Astrocyte of the spinal cord (primary cell): ENCODE data around the gene CA5A.
"Not testable (repeated sequence)": the region's sequence is repeated elsewhere in the genome, so short reads cannot be mapped to it uniquely, and the experiment has no call there.

Experiments
- DNase-seq: peaks from one replicate; pipeline ENCODE4 v3.0.0; 2011; ENCODE audit warnings: low read depth, low spot score
- H3K4me3 ChIP-seq: 2 replicates; pipeline ENCODE4 v1.5.1; 2011; ENCODE audit warnings: low read depth, mild to moderate bottlenecking, low read length, moderate library complexity
- in situ Hi-C: cut with HindIII; loops from 2 replicates; pipeline ENCODE4 v1.10.0; 2017; ENCODE audit warnings: low sequenced_read_pairs
- TF ChIP-seq, protein P1 (sequence below): IDR thresholded peaks from 2 replicates; pipeline ENCODE4 v1.5.1; 2012; ENCODE audit warnings: low read depth, mild to moderate bottlenecking, low read length, inconsistent platforms

CA5A gene

GRCh38 chr16:87874639-87875427 is 61.5 kb downstream of the CA5A start:
- TF ChIP-seq, protein P1, sequence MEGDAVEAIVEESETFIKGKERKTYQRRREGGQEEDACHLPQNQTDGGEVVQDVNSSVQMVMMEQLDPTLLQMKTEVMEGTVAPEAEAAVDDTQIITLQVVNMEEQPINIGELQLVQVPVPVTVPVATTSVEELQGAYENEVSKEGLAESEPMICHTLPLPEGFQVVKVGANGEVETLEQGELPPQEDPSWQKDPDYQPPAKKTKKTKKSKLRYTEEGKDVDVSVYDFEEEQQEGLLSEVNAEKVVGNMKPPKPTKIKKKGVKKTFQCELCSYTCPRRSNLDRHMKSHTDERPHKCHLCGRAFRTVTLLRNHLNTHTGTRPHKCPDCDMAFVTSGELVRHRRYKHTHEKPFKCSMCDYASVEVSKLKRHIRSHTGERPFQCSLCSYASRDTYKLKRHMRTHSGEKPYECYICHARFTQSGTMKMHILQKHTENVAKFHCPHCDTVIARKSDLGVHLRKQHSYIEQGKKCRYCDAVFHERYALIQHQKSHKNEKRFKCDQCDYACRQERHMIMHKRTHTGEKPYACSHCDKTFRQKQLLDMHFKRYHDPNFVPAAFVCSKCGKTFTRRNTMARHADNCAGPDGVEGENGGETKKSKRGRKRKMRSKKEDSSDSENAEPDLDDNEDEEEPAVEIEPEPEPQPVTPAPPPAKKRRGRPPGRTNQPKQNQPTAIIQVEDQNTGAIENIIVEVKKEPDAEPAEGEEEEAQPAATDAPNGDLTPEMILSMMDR: no peak
- no peak for DNase-seq

DNA sequence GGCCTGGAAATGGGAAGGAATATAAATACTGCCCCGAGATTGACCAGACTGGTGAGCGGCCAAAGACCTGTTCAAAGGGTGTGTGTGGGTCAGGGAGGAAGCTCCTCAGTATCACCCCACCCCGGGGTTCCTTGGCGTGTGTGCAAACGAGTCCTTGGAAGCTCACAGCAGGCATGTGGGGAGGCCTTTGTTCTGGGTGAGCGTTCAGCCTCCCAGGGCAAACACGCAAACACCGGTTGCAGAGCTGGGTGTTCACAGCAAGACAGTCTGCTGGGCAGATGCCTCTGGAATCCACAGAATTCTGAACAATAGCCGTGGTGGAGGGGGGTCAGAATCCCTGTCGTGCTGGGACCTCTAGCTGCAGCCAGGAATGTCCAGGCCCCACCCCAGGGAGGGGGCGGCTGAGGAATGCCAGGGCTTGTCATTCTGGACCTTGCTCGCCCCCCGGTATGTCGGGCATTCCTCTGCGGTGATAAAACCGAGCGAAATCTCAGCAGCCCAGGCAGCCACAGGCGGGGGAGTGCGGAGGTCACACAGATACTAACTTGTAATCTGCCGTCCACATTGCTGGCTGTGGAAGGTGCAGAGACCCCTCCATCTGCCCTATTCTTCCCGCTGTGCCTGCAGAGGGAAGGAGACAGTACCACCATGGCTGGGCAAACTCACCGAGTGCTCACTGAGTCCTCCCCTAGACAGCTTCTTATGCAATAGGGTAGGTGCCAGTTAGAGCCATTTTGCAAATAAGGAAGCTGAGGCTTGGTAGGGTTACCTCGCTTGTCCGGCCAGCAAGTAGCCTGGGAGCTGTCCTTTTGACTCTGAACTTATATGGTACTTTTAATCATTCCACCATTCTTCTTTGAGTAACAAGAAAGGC is 65.7 kb downstream of the CA5A start:
- H3K4me3 ChIP-seq, in situ Hi-C loops: not testable (repeated sequence)
- peak; percentile 82 for DNase-seq

More at GRCh38 chr16:87874639-87875427, 61.5 kb downstream of the CA5A start:
- in situ Hi-C loops: no loop called here
- H3K4me3 ChIP-seq: no peak overlapping the region

GRCh38 chr16:87869879-87870417 is 66.4 kb downstream of the CA5A start:
- in situ Hi-C loops, H3K4me3 ChIP-seq, DNase-seq: not testable (repeated sequence)

DNA sequence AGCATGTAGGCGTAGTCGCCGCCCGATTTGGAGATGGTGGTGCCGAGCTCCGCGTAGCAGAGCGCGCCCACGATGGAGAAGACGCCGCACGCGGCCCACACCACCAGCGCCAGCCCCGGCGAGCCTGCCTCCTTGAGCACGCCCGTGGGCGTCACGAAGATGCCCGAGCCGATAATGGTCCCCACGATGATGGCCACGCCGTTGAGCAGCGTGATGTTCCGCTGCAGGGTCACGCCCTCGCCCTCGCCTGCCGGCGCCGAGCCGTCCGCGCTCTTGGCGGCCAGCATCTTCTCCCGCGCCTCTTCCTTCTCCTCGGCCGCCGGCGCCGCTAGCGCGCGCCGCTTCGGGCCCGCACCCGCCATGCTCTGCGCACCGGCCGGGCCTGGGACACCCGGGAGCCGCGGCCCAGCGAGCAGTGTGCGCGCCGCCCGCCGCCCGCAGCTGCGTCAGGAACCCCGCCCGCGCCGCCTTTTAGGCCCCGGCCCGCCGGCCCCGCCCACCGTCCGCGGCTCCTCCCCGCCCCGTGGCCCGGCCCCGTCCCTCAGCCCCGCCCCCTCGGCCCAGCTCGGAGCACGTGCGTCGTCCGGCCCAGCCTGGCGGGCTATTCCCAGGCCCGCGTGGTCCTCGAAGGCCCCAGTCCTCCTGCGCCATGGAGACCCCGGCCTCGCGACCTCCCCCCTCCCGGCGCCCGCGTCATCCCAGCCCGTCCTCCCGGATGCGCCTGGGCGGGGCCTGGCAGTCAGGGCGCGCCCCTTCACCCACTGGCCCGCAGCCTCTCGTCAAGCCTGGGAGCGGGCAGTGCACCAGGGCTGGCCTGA is 67.1 kb downstream of the CA5A start, which contains the start of gene SLC7A5:
SLC7A5 (minus strand) TSS at position 447 of the 818 bp plus-strand sequence; CDS start at position 362, 85 bp downstream.
- in situ Hi-C loops: not testable (repeated sequence)
- peak; percentile 71 for DNase-seq
- H3K4me3 ChIP-seq: peak within 1 kb of the TSS; percentile 67

DNA sequence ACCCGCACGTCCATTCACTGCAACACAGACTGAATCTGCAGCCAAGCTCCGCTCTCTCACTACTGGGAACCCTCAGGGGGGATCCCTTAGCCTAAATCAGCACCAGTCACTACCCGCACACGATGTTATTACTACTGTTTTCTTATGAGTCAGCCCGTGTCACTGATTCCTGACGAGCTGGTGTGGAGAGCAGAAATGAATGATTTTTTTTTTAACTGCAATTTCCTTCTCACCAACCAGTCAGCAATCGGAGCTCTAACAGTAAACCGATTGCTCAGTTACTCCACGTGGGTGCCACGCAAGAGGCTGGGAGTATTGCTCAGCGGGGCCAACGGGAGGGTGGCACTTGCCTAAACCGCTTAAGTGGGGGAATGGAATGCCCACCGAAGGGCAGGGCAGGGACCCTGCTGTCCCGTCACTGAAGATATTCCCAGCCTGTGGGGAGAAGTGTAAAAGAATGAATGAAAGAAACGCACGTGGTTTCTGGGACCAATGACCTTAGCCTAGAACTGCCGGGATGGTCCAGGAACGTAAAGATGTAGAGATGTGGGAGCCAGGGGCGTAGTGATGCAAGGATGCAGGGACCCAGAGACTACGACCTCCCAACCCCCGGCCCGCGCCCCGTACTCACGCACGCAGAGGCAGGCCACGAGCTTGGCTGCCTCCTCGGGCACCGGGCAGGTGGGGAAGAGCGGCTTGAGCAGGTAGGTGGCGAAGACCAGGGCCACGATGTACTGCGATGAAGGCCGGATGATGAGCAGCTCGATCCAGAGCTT is 67.9 kb downstream of the CA5A start:
- H3K4me3 ChIP-seq: peak overlapping the region; percentile 67
- DNase-seq: peak; percentile 90
- in situ Hi-C loops: not testable (repeated sequence)

DNA sequence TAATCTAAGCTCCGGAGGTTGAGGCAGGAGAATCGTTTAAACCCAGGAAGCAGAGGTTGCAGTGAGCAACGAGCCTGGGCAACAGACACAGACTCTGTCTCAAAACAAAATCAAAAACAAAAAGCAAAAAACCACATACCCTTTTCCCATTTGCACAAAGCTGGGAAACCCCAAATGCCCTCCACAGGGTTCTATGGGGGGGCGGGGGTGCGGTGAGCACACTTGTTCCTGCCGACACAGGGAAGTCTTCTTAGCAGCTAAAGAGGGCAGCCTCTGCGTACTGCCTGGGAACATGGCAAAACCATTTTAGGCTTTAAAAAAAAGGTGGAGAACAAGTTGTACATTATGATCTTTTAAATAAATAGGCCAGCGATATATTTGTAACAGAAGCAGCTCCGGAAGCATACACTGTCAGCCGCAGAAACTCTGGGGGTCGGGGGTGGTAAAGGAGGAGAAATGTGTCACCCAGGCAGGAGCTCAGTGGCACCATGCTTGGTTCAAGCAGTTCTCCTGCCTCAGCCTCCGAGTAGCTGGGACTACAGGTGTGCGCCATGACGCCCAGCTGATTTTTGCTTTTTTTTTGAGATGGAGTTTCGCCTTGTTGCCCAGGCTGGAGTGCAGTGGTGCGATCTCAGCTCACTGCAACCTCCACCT is 70.3 kb downstream of the CA5A start:
- H3K4me3 ChIP-seq, DNase-seq, in situ Hi-C loops: not testable (repeated sequence)

DNA sequence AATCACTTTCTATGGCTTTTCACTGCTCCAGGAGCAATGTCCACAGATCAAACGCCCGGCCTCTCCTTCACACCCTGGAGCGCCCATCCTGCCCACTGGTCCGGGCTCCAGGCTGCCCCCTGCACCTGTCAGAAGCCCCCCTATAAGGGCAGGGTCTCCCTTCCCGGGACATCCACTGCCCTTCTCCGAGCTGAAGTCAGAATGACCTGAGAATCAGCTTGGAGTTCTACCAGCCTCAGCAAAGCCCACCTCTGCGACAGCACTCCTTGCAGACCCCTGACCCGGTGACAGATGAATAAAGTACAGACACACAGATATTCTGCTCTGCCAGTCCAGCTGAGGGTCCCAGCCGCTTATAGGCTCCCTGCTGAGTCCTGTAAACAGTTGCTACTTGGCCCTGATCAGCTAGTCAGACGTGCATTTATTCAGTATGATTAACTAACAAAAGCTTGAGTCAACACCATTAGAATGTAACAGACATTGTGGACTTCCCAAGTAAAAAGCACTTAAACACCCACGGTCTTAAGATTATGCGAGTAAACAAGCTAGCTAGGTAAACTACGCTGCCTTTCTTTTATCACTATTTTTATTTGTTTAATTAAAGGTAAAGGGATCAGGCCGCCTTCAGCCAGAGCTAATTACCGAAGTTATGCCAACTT is 71.9 kb downstream of the CA5A start:
- in situ Hi-C loops: no loop called here
- TF ChIP-seq, protein P1: no peak
- no peak overlapping the region for H3K4me3 ChIP-seq
- DNase-seq: no peak

DNA sequence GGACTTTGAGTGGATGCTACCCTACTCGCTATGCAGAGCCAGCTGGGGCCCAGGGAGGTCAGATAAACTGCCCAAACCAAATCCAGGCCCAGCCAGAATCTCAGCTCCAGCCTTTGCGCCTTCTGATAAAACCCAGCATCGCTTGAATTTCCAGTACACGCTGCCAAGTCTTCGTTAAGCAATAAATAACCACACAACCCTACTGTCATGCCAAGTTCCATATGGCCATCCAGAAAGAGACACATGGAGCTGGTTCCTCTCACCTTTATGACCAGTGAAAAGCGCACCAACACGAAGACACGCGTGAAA is 73.0 kb downstream of the CA5A start:
- in situ Hi-C loops, DNase-seq, H3K4me3 ChIP-seq: not testable (repeated sequence)

DNA sequence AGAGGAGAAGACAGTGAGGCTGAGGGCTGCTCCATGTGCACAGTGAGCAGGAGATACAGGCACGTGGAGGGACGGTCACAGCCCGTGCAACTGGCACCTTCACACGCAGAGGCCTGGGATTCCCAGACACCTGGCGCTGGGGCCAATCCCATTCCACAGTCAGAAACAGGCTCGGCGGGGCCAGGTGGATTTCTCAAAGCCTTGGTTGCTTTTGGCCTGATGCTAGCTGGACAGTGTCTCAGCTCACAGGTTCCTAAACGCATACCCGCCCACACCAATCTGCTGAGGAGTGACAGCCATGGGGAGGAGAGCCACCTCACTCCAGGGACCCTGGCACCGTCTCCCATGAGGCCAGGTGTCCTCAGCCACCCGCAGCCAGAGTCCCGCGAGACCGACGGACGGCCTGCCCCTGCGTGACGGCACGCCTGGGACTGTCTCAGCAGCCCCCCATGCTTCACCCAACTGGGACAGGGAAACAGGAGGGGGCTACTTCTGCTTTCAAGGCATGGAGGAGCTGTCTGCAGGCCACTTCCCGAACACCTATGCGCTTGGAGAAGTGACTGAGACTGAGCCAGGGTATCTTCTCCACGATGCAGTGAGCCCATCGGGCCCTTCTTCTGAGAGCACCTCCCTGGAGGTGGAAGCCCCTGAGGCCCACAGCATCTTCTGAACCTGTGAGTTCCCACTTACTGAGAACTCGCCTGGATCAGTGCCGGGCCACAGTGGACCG is 73.6 kb downstream of the CA5A start:
- H3K4me3 ChIP-seq, DNase-seq, in situ Hi-C loops: not testable (repeated sequence)

GRCh38 chr16:87861300-87862099 is 74.8 kb downstream of the CA5A start:
- DNase-seq, H3K4me3 ChIP-seq, in situ Hi-C loops: not testable (repeated sequence)
